HCT116 (cell line): ENCODE results near the gene VANGL2. TPM values are rescaled to one million over a fixed set of nuclear protein-coding genes. Genes with fewer than 3 reads are reported as not detected.

Experiments used
- ATAC-seq: fragments of 200-7000 bp; cut with Tn5 transposase; 2 replicates; pipeline ENCODE4 v1.9.1; 2020; ENCODE audit warnings: mild to moderate bottlenecking, moderate library complexity
- BruUV-seq: library from RNA; stranded (reverse); fragments of 400-500 nt; replicated peaks from 2 replicates; lab custom pipeline; 2021; lab: Mats Ljungman, UMichigan
- CTCF ChIA-PET: fragments of 300-600 bp; sonication (Branson Sonifier 250); formaldehyde crosslinking; loops from one replicate; lab custom pipeline; 2021; ENCODE audit warnings: antibody characterized with exemption; lab: Charles Lee
- POLR2A ChIA-PET: fragments of 300-600, 350-600 bp; sonication (Branson Sonifier 250); formaldehyde crosslinking; loops from one replicate; lab custom pipeline; 2021; ENCODE audit warnings: antibody characterized with exemption; lab: Charles Lee
- RAD21 ChIA-PET, 2 experiments: fragments of 300-600 bp; sonication (Branson Sonifier 250); formaldehyde crosslinking; loops; one replicate each; lab custom pipeline; 2023; ENCODE audit warnings: low total read pairs in 2 of 2; ENCODE audit not compliant: uncharacterized antibody in 2 of 2, unreplicated experiment in 2 of 2, low non-redundant PET in 1 of 2; lab: Charles Lee
- DNase-seq: peaks from one replicate; pipeline ENCODE4 v3.0.0-alpha.2; 2010; ENCODE audit warnings: low read depth, low spot score
- H2AFZ ChIP-seq: fragments of 200-600 bp; shearing (Covaris generic), sonication (generic); 2 replicates; pipeline ENCODE4 v1.6.1; 2017; ENCODE audit warnings: low read depth, mixed run types, mixed read lengths, antibody characterized with exemption, low read length; ENCODE audit not compliant: poor library complexity, severe bottlenecking
- H3K27ac ChIP-seq: 2 replicates; pipeline ENCODE4 v1.5.1; 2012; ENCODE audit warnings: low read depth, low read length
- H3K27me3 ChIP-seq: fragments of 200-600 bp; sonication (generic); 2 replicates; pipeline ENCODE4 v1.6.1; 2016; ENCODE audit warnings: mixed run types, low read length, mixed read lengths; ENCODE audit not compliant: insufficient read depth
- H3K36me3 ChIP-seq, 2 experiments: fragments of 200-500 bp in 1 of 2; fragments of 200-600 bp in 1 of 2; sonication (Bioruptor generic) in 1 of 2; sonication (generic) in 1 of 2; 2 replicates each; pipeline versions ENCODE4 v1.5.1 to v1.6.1; 2014 to 2016; ENCODE audit warnings: low read length in 2 of 2, inconsistent platforms in 1 of 2, mixed read lengths in 1 of 2, mixed run types in 1 of 2; ENCODE audit not compliant: insufficient read depth in 2 of 2, control insufficient read depth in 1 of 2
- H3K4me1 ChIP-seq, 2 experiments: fragments of 200-600 bp in 1 of 2; sonication (generic) in 1 of 2; 2 replicates each; pipeline versions ENCODE4 v1.5.1 to v1.6.1; 2012 to 2017; ENCODE audit warnings: low read length in 2 of 2, inconsistent platforms in 1 of 2, mild to moderate bottlenecking in 1 of 2, mixed read lengths in 1 of 2, mixed run types in 1 of 2, moderate library complexity in 1 of 2; ENCODE audit not compliant: insufficient read depth in 2 of 2, control insufficient read depth in 1 of 2
- H3K4me2 ChIP-seq: fragments of 200-600 bp; sonication (generic); 2 replicates; pipeline ENCODE4 v1.6.1; 2017; ENCODE audit warnings: mixed run types, low read length, mixed read lengths
- H3K4me3 ChIP-seq, 2 experiments: fragments of 200-600 bp in 1 of 2; sonication (generic) in 1 of 2; replicated peaks in 1 of 2; 2 replicates each; pipeline ENCODE4 v1.5.1; 2011 to 2016; ENCODE audit warnings: low read length in 2 of 2, control low read depth in 1 of 2, low read depth in 1 of 2, mild to moderate bottlenecking in 1 of 2, mixed read lengths in 1 of 2, mixed run types in 1 of 2
- H3K79me2 ChIP-seq: fragments of 200-600 bp; sonication (generic); 2 replicates; pipeline ENCODE4 v1.6.1; 2017; ENCODE audit warnings: mild to moderate bottlenecking, mixed run types, low read length, moderate library complexity, mixed read lengths; ENCODE audit not compliant: insufficient read depth
- H3K9ac ChIP-seq: fragments of 200-600 bp; sonication (generic); 2 replicates; pipeline ENCODE4 v1.6.1; 2016; ENCODE audit warnings: low read length, mixed read lengths
- H3K9me2 ChIP-seq: fragments of 200-600 bp; sonication (generic), shearing (Covaris generic); 2 replicates; pipeline ENCODE4 v1.6.1; 2017; ENCODE audit warnings: mixed run types, mild to moderate bottlenecking, moderate library complexity; ENCODE audit not compliant: insufficient read depth
- H3K9me3 ChIP-seq, 2 experiments: fragments of 200-500 bp in 1 of 2; fragments of 200-600 bp in 1 of 2; sonication (Bioruptor generic) in 1 of 2; sonication (generic) in 1 of 2; 2 replicates each; pipeline ENCODE4 v1.6.1; 2014 to 2017; ENCODE audit warnings: low read length in 2 of 2, mixed read lengths in 2 of 2, inconsistent platforms in 1 of 2, low read depth in 1 of 2, mild to moderate bottlenecking in 1 of 2, mixed run types in 1 of 2, moderate library complexity in 1 of 2; ENCODE audit not compliant: control insufficient read depth in 1 of 2, insufficient read depth in 1 of 2
- H4K20me1 ChIP-seq: fragments of 200-600 bp; sonication (generic), shearing (Covaris generic); 2 replicates; pipeline ENCODE4 v1.6.1; 2017; ENCODE audit warnings: mixed run types, mild to moderate bottlenecking, moderate library complexity; ENCODE audit not compliant: insufficient read depth
- CTCF ChIP-seq, 3 experiments: fragments of 200-600 bp in 1 of 3; sonication (generic) in 1 of 3; IDR thresholded peaks in 2 of 3; conservative IDR thresholded peaks in 1 of 3; 2 replicates each; pipeline ENCODE4 v1.5.1; 2012 to 2017; ENCODE audit warnings: low read depth in 2 of 3, low read length in 2 of 3, antibody characterized with exemption in 1 of 3, borderline replicate concordance in 1 of 3, control low read depth in 1 of 3, mild to moderate bottlenecking in 1 of 3, mixed read lengths in 1 of 3, mixed run types in 1 of 3, moderate library complexity in 1 of 3; ENCODE audit not compliant: insufficient read depth in 1 of 3
- ELF1 ChIP-seq: IDR thresholded peaks from 2 replicates; pipeline ENCODE4 v1.6.1; 2012; ENCODE audit warnings: low read depth, borderline replicate concordance
- EZH2 ChIP-seq: fragments of 200-600 bp; sonication (generic); IDR thresholded peaks from 2 replicates; pipeline ENCODE4 v1.6.1; 2017; ENCODE audit warnings: antibody characterized with exemption, mixed run types
- FOSL1 ChIP-seq: IDR thresholded peaks from 2 replicates; pipeline ENCODE4 v1.6.1; 2012; ENCODE audit warnings: low read depth
- JUND ChIP-seq: IDR thresholded peaks from 2 replicates; pipeline ENCODE4 v1.6.1; 2012
- POLR2A ChIP-seq: IDR thresholded peaks from 2 replicates; pipeline ENCODE4 v1.7.0; 2011; ENCODE audit warnings: borderline replicate concordance; ENCODE audit not compliant: insufficient read depth, insufficient read length; ENCODE audit errors: extremely low read depth
- SRF ChIP-seq: IDR thresholded peaks from 2 replicates; pipeline ENCODE4 v1.6.1; 2012; ENCODE audit warnings: low read depth
- TCF7L2 ChIP-seq: IDR thresholded peaks from 2 replicates; pipeline ENCODE4 v1.7.0; 2011; ENCODE audit warnings: borderline replicate concordance, inconsistent platforms; ENCODE audit not compliant: insufficient read depth, insufficient read length; ENCODE audit errors: extremely low read depth
- intact Hi-C: fragments of 100-400 bp; cut with micrococcal nuclease; formaldehyde crosslinking; loops from 2 replicates; pipeline ENCODE4 v1.10.0; 2022
- total RNA-seq: library from RNA; stranded (reverse); gene quantifications from one replicate; pipeline ENCODE4 v1.2.1, GENCODE V29; 2021; ENCODE audit not compliant: unreplicated experiment

Gene VANGL2
- total RNA-seq, 1 experiment from 2014 or later, result 1.1 TPM

- Histone ChIP-seq H3K4me2 (no peak overlapping the region), H3K4me3 (no peak overlapping the region), H3K36me3 (no peaks in the 10 kb centered on the region), H3K79me2 (no peaks in the 10 kb centered on the region), H3K27ac (no peak overlapping the region), H3K4me1 (peaks cover 23 to 39% of the 10 kb centered on the region in 2 experiments), H3K27me3 (no peaks in the 10 kb centered on the region), H2AFZ (no peak overlapping the region), H4K20me1 (no peaks in the 10 kb centered on the region), H3K9me3 (no peaks in the 10 kb centered on the region), H3K9me2 (no peaks in the 10 kb centered on the region), H3K9ac (no peak overlapping the region)
- BruUV-seq, result no TSS peak
- ChIA-PET RAD21 (no interaction called here), POLR2A (no interaction called here), CTCF (no interaction called here)
- no peak for ATAC-seq
- intact Hi-C loops, result no loop called here
- TF ChIP-seq POLR2A (no peak), EZH2 (no peak), TCF7L2 (no peak), FOSL1 (no peak)
- no peak for DNase-seq
Measured at GRCh38 chr1:160410406-160411005, 10.1 kb downstream of the VANGL2 start.

DNA sequence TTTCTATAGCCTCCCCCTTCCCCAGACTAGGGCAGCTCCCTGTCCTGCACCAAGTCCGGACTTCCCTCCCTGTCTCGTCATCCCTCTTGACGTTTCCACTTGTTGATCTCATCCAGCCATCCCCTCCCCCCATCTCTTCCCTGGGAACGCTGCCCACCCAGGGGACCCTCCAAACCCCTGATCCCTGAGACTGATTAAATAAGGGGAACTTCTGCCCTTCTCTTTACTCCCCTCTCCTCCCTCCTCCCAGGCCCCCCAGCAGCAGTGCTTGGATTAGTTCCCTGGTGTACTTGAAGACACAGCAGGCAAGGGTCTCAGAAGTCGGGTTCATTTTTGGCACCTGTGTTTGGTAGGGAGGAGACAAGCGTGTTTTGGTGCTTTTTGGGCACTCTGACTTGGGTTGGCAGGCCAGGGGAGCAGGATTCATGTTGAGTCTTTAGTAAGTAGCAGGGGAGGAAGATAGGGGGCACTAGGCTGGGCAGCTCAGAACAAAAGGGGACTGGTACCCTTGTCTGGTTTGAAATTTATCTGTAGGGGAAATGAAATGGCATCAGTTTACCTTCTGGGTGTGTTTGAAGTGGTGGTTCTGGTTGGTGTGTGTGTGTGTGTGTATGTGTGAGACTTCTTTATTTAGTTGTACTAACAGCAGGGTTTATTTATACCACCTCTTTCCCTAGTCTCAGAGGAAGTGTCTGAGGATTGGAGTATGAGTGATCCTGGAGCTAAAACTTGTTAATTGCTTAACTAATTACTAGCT is 11.1 kb downstream of the VANGL2 start:
- TF ChIP-seq JUND, result no peak
- TF ChIP-seq CTCF (IDR thresholded peaks at IDR 0.05 in 2 of 3, conservative IDR thresholded peaks at IDR 0.05 in 1 of 3; ENCODE audit: borderline replicate concordance in 1 of 3, insufficient read depth in 1 of 3, low read depth in 2 of 3, low read length in 2 of 3), result peak in 1 of 3 experiments; percentile 17; a peak in 1 of 6 replicates
- no peak for TF ChIP-seq SRF
- TF ChIP-seq TCF7L2, result no peak
- TF ChIP-seq ELF1, result no peak
- H3K9ac ChIP-seq, result no peak overlapping the region
- H3K79me2 ChIP-seq, result no peaks in the 10 kb centered on the region
- CTCF ChIA-PET, result no interaction called here
- H4K20me1 ChIP-seq, result no peaks in the 10 kb centered on the region
- no peak overlapping the region for H2AFZ ChIP-seq
- DNase-seq (no peak), ATAC-seq (no peak)
- H3K36me3 ChIP-seq, result no peaks in the 10 kb centered on the region
- intact Hi-C loops, result no loop called here
- POLR2A ChIA-PET, result no interaction called here
- H3K4me3 ChIP-seq, result no peak overlapping the region
- BruUV-seq, result no TSS peak
- no peaks in the 10 kb centered on the region for H3K9me2 ChIP-seq
- H3K4me2 ChIP-seq, result no peak overlapping the region
- RAD21 ChIA-PET, result no interaction called here
- H3K27me3 ChIP-seq, result no peaks in the 10 kb centered on the region
- H3K27ac ChIP-seq, result no peak overlapping the region
- H3K9me3 ChIP-seq, result no peaks in the 10 kb centered on the region
- peaks cover 23 to 30% of the 10 kb centered on the region in 2 experiments for H3K4me1 ChIP-seq
